ENCODE data around the gene AKR7A3. TPM values are rescaled to one million over a fixed set of nuclear protein-coding genes. Genes with fewer than 3 reads are reported as not detected.
A peak's percentile ranks its signal among the peaks of the same experiment; 100 is the strongest.
"Not testable (repeated sequence)": the region's sequence is repeated elsewhere in the genome, so short reads cannot be mapped to it uniquely, and the experiment has no call there.

Gene AKR7A3
- total and polyA plus RNA-seq, 2 experiments from 2014 or later = 0.11 to 0.18 TPM

GRCh38 chr1:19258353-19258752 is 30.2 kb downstream of the AKR7A3 start:
- no peak for TF ChIP-seq EZH2phosphoT487 (IDR thresholded peaks at IDR 0.05; ENCODE audit: insufficient read depth, low read depth)
- no peak for TF ChIP-seq EZH2 (IDR thresholded peaks at IDR 0.05; ENCODE audit: insufficient read depth, poor library complexity, severe bottlenecking)
- H3F3A ChIP-seq (ENCODE audit: insufficient read depth) = peaks cover 29% of the 10 kb centered on the region
- H3K27me3 ChIP-seq (replicated peaks; ENCODE audit: insufficient read depth) = no peaks in the 10 kb centered on the region
- no peak overlapping the region for H2AFZ ChIP-seq
- H3K9me3 ChIP-seq (ENCODE audit: low read depth) = no peaks in the 10 kb centered on the region
- no peak overlapping the region for H3K4me2 ChIP-seq (ENCODE audit: unreplicated experiment)
- peaks cover 20% of the 10 kb centered on the region; the same call in 1 of the 2 replicates for H3K36me3 ChIP-seq (ENCODE audit: low read depth)
- no peak overlapping the region for H3K9ac ChIP-seq
- H3K4me3 ChIP-seq = no peak overlapping the region
- no peaks in the 10 kb centered on the region for H4K20me1 ChIP-seq (ENCODE audit: insufficient read depth)
- no peaks in the 10 kb centered on the region for H3K9me2 ChIP-seq (ENCODE audit: insufficient read depth)
- H3K27ac ChIP-seq = peak overlapping the region; percentile 74; the same call in 1 of the 2 replicates
- DNase-seq = no peak
- in situ Hi-C loops (cut with MboI) = no loop called here
- WGBS, 2 experiments (ENCODE audit: low coverage in 1 of 2, low lambda C conversion rate in 2 of 2, missing lambda C conversion rate in 2 of 2) = 93 to 95% methylated on average over 10 of the region's 10 CpGs
- H3K4me1 ChIP-seq (ENCODE audit: insufficient read depth) = peaks cover 29% of the 10 kb centered on the region
- H3K79me2 ChIP-seq (ENCODE audit: insufficient read depth) = peaks cover 33% of the 10 kb centered on the region

- Histone ChIP-seq H3K27ac (peak overlapping the region; percentile 74), H3K4me1 (ENCODE audit: insufficient read depth) (peaks cover 38% of the 10 kb centered on the region), H3K9me2 (ENCODE audit: insufficient read depth) (no peaks in the 10 kb centered on the region), H3K36me3 (ENCODE audit: low read depth) (peaks cover 20% of the 10 kb centered on the region; the same call in 1 of the 2 replicates), H3K9me3 (ENCODE audit: low read depth) (no peaks in the 10 kb centered on the region), H2AFZ (no peak overlapping the region), H3K27me3 (replicated peaks; ENCODE audit: insufficient read depth) (no peaks in the 10 kb centered on the region), H3K4me3 (no peak overlapping the region), H3K79me2 (ENCODE audit: insufficient read depth) (peaks cover 43% of the 10 kb centered on the region), H3K4me2 (ENCODE audit: unreplicated experiment) (peak overlapping the region; percentile 23), H3K9ac (peak overlapping the region; percentile 56), H3F3A (ENCODE audit: insufficient read depth) (peaks cover 29% of the 10 kb centered on the region), H4K20me1 (ENCODE audit: insufficient read depth) (no peaks in the 10 kb centered on the region; the same call in 1 of the 2 replicates)
- TF ChIP-seq EZH2phosphoT487 (IDR thresholded peaks at IDR 0.05; ENCODE audit: insufficient read depth, low read depth) (no peak), EZH2 (IDR thresholded peaks at IDR 0.05; ENCODE audit: insufficient read depth, poor library complexity, severe bottlenecking) (no peak)
- DNase-seq = peak; percentile 65
- 52% methylated on average over 15 of the region's 15 CpGs for WGBS, 2 experiments (ENCODE audit: low coverage in 1 of 2, low lambda C conversion rate in 2 of 2, missing lambda C conversion rate in 2 of 2)
- in situ Hi-C loops (cut with MboI) = no loop called here
These were observed 31.2 kb downstream of the AKR7A3 start for GRCh38 chr1:19257178-19257914.

- H3K9me3 ChIP-seq (ENCODE audit: low read depth); H2AFZ ChIP-seq; H4K20me1 ChIP-seq (ENCODE audit: insufficient read depth); DNase-seq; H3K9me2 ChIP-seq (ENCODE audit: insufficient read depth); H3K4me3 ChIP-seq; H3K4me2 ChIP-seq (ENCODE audit: unreplicated experiment); H3K27ac ChIP-seq; in situ Hi-C loops (cut with MboI); H3K27me3 ChIP-seq (replicated peaks; ENCODE audit: insufficient read depth): not testable (repeated sequence)
- peak overlapping the region; percentile 56; the same call in 1 of the 2 replicates for H3K9ac ChIP-seq
- peaks cover 36% of the 10 kb centered on the region for H3K4me1 ChIP-seq (ENCODE audit: insufficient read depth)
- H3K36me3 ChIP-seq (ENCODE audit: low read depth) = peaks cover 20% of the 10 kb centered on the region; the same call in 1 of the 2 replicates
- WGBS, 2 experiments (ENCODE audit: low coverage in 1 of 2, low lambda C conversion rate in 2 of 2, missing lambda C conversion rate in 2 of 2) = 99 to 100% methylated on average over 5 of the region's 5 CpGs
- peaks cover 22% of the 10 kb centered on the region for H3F3A ChIP-seq (ENCODE audit: insufficient read depth)
- H3K79me2 ChIP-seq (ENCODE audit: insufficient read depth) = peaks cover 51% of the 10 kb centered on the region
These were observed 32.3 kb downstream of the AKR7A3 start for GRCh38 chr1:19256301-19256700.

GRCh38 chr1:19255288-19255687 is 33.3 kb downstream of the AKR7A3 start:
- Histone ChIP-seq H3K79me2 (ENCODE audit: insufficient read depth) (peaks cover 61% of the 10 kb centered on the region), H2AFZ (no peak overlapping the region), H3K9ac (no peak overlapping the region), H3K4me1 (ENCODE audit: insufficient read depth) (peaks cover 33% of the 10 kb centered on the region), H3K4me2 (ENCODE audit: unreplicated experiment) (no peak overlapping the region), H3K9me3 (ENCODE audit: low read depth) (no peaks in the 10 kb centered on the region), H3K27ac (no peak overlapping the region), H3K36me3 (ENCODE audit: low read depth) (peaks cover 20% of the 10 kb centered on the region; the same call in 1 of the 2 replicates), H3K4me3 (no peak overlapping the region), H3K27me3 (replicated peaks; ENCODE audit: insufficient read depth) (no peaks in the 10 kb centered on the region), H3K9me2 (ENCODE audit: insufficient read depth) (no peaks in the 10 kb centered on the region), H4K20me1 (ENCODE audit: insufficient read depth) (no peaks in the 10 kb centered on the region; the same call in none of the 2 replicates), H3F3A (ENCODE audit: insufficient read depth) (peaks cover 17% of the 10 kb centered on the region)
- WGBS, 2 experiments (ENCODE audit: low coverage in 1 of 2, low lambda C conversion rate in 2 of 2, missing lambda C conversion rate in 2 of 2) = 84 to 91% methylated on average over 4 of the region's 4 CpGs
- DNase-seq = no peak
- TF ChIP-seq EZH2phosphoT487 (IDR thresholded peaks at IDR 0.05; ENCODE audit: insufficient read depth, low read depth) = no peak
- no peak for TF ChIP-seq EZH2 (IDR thresholded peaks at IDR 0.05; ENCODE audit: insufficient read depth, poor library complexity, severe bottlenecking)
- in situ Hi-C loops (cut with MboI) = no loop called here
